ENCODE results near the gene RNF20.

DNA sequence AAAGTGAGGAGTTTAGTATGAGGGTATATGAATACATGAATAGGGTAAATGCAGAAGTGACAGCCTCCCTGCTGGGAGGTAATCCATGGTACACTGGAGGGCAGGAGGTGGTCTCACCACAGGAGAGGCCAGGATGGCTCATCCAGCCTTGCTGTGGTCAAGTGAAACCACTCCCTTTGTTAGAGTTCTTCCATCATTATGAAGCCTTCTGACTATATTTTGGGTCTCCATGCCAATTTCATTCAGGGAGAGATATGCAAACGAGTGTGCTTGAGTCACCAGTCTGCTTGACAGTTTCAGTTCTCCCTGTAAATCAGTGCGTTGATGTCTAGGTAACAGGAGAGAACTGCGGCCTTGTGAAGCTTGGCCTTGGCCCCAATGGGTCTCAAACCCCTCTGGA is 44.7 kb downstream of the RNF20 start:
- TF ChIP-seq, protein P1, sequence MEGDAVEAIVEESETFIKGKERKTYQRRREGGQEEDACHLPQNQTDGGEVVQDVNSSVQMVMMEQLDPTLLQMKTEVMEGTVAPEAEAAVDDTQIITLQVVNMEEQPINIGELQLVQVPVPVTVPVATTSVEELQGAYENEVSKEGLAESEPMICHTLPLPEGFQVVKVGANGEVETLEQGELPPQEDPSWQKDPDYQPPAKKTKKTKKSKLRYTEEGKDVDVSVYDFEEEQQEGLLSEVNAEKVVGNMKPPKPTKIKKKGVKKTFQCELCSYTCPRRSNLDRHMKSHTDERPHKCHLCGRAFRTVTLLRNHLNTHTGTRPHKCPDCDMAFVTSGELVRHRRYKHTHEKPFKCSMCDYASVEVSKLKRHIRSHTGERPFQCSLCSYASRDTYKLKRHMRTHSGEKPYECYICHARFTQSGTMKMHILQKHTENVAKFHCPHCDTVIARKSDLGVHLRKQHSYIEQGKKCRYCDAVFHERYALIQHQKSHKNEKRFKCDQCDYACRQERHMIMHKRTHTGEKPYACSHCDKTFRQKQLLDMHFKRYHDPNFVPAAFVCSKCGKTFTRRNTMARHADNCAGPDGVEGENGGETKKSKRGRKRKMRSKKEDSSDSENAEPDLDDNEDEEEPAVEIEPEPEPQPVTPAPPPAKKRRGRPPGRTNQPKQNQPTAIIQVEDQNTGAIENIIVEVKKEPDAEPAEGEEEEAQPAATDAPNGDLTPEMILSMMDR (IDR thresholded peaks at IDR 0.05), result no peak
- no peak for TF ChIP-seq EZH2 (IDR thresholded peaks at IDR 0.05; ENCODE audit: borderline replicate concordance, insufficient read depth, low read depth, low read length, poor library complexity, severe bottlenecking)
